Calu3 (cell line): ENCODE data around the gene TMEM120B. TPM values are rescaled to one million over a fixed set of nuclear protein-coding genes. Genes with fewer than 3 reads are reported as not detected.

Experiments
- BruUV-seq: library from RNA; stranded (reverse); fragments of 400-500 nt; replicated peaks from 2 replicates; lab custom pipeline; 2021; lab: Mats Ljungman, UMichigan
- CTCF ChIA-PET: fragments of 300-600 bp; sonication (Branson Sonifier 250); formaldehyde crosslinking; loops from one replicate; lab custom pipeline; 2022; ENCODE audit warnings: antibody characterized with exemption; lab: Charles Lee
- DNase-seq: peaks from one replicate; pipeline ENCODE4 v3.0.0; 2022
- H3K27ac Mint-ChIP-seq: one replicate; pipeline ENCODE4 v1.8.0; 2022; ENCODE audit warnings: mixed read lengths; ENCODE audit not compliant: unreplicated experiment
- H3K27me3 Mint-ChIP-seq: one replicate; pipeline ENCODE4 v1.8.0; 2022; ENCODE audit warnings: mixed read lengths; ENCODE audit not compliant: unreplicated experiment
- H3K36me3 Mint-ChIP-seq: one replicate; pipeline ENCODE4 v1.8.0; 2022; ENCODE audit warnings: mild to moderate bottlenecking, moderate library complexity, mixed read lengths; ENCODE audit not compliant: insufficient read depth, unreplicated experiment
- H3K4me1 Mint-ChIP-seq: one replicate; pipeline ENCODE4 v1.8.0; 2022; ENCODE audit warnings: mild to moderate bottlenecking, low read depth, mixed read lengths; ENCODE audit not compliant: unreplicated experiment
- H3K4me3 Mint-ChIP-seq: one replicate; pipeline ENCODE4 v1.8.0; 2022; ENCODE audit warnings: mild to moderate bottlenecking, low read depth, moderate library complexity, mixed read lengths; ENCODE audit not compliant: unreplicated experiment
- H3K9me3 Mint-ChIP-seq: one replicate; pipeline ENCODE4 v1.8.0; 2022; ENCODE audit warnings: low read depth, mixed read lengths; ENCODE audit not compliant: unreplicated experiment
- CTCF ChIP-seq: fragments of 200-600 bp; IDR thresholded peaks from one replicate; pipeline ENCODE4 v1.8.0; 2022; ENCODE audit warnings: antibody characterized with exemption; ENCODE audit not compliant: unreplicated experiment
- intact Hi-C: fragments of 100-400 bp; cut with micrococcal nuclease; formaldehyde crosslinking; loops from one replicate; pipeline ENCODE4 v1.10.0; 2022; ENCODE audit not compliant: unreplicated experiment
- total RNA-seq: library from RNA; stranded (reverse); gene quantifications from 2 replicates; pipeline ENCODE4 v1.2.3, GENCODE V29; 2022

TMEM120B gene
- total RNA-seq, 1 experiment from 2014 or later, result 23.2 TPM

- CTCF ChIA-PET, result no interaction called here
- no peak for DNase-seq
- Mint-ChIP-seq H3K27ac (no peak overlapping the region), H3K4me3 (no peak overlapping the region), H3K9me3 (no peaks in the 10 kb centered on the region), H3K27me3 (no peaks in the 10 kb centered on the region), H3K4me1 (no peaks in the 10 kb centered on the region), H3K36me3 (peaks cover 57% of the 10 kb centered on the region)
- no peak for TF ChIP-seq CTCF
- BruUV-seq, result no TSS peak
- intact Hi-C loops, result no loop called here
Measured at GRCh38 chr12:121830134-121830533, 117.6 kb downstream of the TMEM120B start.

- Mint-ChIP-seq H3K4me1 (no peaks in the 10 kb centered on the region), H3K4me3 (no peak overlapping the region), H3K36me3 (peaks cover 52% of the 10 kb centered on the region), H3K27me3 (no peaks in the 10 kb centered on the region), H3K27ac (no peak overlapping the region), H3K9me3 (no peaks in the 10 kb centered on the region)
- CTCF ChIA-PET, result no interaction called here
- no TSS peak for BruUV-seq
- intact Hi-C loops, result no loop called here
- DNase-seq, result no peak
- TF ChIP-seq CTCF, result no peak
Measured at GRCh38 chr12:121830588-121831265, 118.2 kb downstream of the TMEM120B start.

Other genes with a start within 250 kb of the TMEM120B start
- gene KDM2B, start 131.7 kb upstream of the TMEM120B start, total RNA-seq, result 23.8 and 24.7 TPM in 2 replicates
- gene ORAI1, start 86.2 kb upstream of the TMEM120B start, total RNA-seq, result 33.4 and 35.5 TPM in 2 replicates
- gene MORN3, start 43.1 kb upstream of the TMEM120B start, total RNA-seq, result 0.76 and 1.2 TPM in 2 replicates
- gene RHOF, start 80.9 kb downstream of the TMEM120B start, total RNA-seq, result 73.9 and 121 TPM in 2 replicates
- 32.2 and 33.1 TPM in 2 replicates for gene SETD1B, start 91.3 kb downstream of the TMEM120B start, total RNA-seq
- not detected in 2 replicates for gene HPD, start 146.1 kb downstream of the TMEM120B start, total RNA-seq
- gene PSMD9, start 176.0 kb downstream of the TMEM120B start, total RNA-seq, result 66.0 and 68.3 TPM in 2 replicates
- gene CFAP251, start 205.8 kb downstream of the TMEM120B start, total RNA-seq, result 3.8 and 5.0 TPM in 2 replicates